NK-92 treated with Interleukin-12 subunit alpha and Interleukin-12 subunit beta, amount 100 ng/mL, for 24 hours (cell line): ENCODE data around the gene KRTAP15-1.

Source experiments
- DNase-seq: peaks from one replicate; lab custom pipeline; 2025; lab: John Stamatoyannopoulos, UW

KRTAP15-1 gene

GRCh38 chr21:30439975-30440374 is at the start of gene KRTAP15-1:
Gene KRTAP15-1 (plus strand): TSS chr21:30440275. CDS start chr21:30440328, 53 bp downstream.
- no peak for DNase-seq

GRCh38 chr21:30391492-30392025 is 48.5 kb upstream of the KRTAP15-1 start:
- no peak for DNase-seq

GRCh38 chr21:30395731-30396130 is 44.3 kb upstream of the KRTAP15-1 start, which contains the start of gene KRTAP13-1:
Gene KRTAP13-1 (plus strand): TSS chr21:30396031. CDS start chr21:30396087, 56 bp downstream.
- DNase-seq = no peak

GRCh38 chr21:30408782-30409494 is 31.1 kb upstream of the KRTAP15-1 start:
- no peak for DNase-seq

- DNase-seq = no peak
These were observed 24.1 kb upstream of the KRTAP15-1 start for GRCh38 chr21:30415993-30416392.

GRCh38 chr21:30425826-30426225 is 14.2 kb upstream of the KRTAP15-1 start, which contains the start of gene KRTAP13-3:
Gene KRTAP13-3 (minus strand): TSS chr21:30425926. CDS start chr21:30425912, 14 bp downstream.
- no peak for DNase-seq

- DNase-seq = no peak
These were observed 13.3 kb upstream of the KRTAP15-1 start for GRCh38 chr21:30426731-30427130.

- no peak for DNase-seq
These were observed 9.9 kb upstream of the KRTAP15-1 start, which contains the start of gene KRTAP13-4 for GRCh38 chr21:30430170-30430655. Gene KRTAP13-4 (plus strand): TSS chr21:30430220. CDS start chr21:30430276, 56 bp downstream.

GRCh38 chr21:30434033-30434631 is 5.9 kb upstream of the KRTAP15-1 start:
- no peak for DNase-seq

- no peak for DNase-seq
These were observed 3.0 kb upstream of the KRTAP15-1 start for GRCh38 chr21:30437010-30437565.

GRCh38 chr21:30443226-30443625 is 3.2 kb downstream of the KRTAP15-1 start:
- no peak for DNase-seq

GRCh38 chr21:30444204-30444603 is 4.1 kb downstream of the KRTAP15-1 start:
- no peak for DNase-seq

- DNase-seq = no peak
These were observed 7.0 kb downstream of the KRTAP15-1 start for GRCh38 chr21:30447056-30447455.

- DNase-seq = no peak
These were observed 8.4 kb downstream of the KRTAP15-1 start for GRCh38 chr21:30448514-30448913.

GRCh38 chr21:30463713-30464112 is 23.6 kb downstream of the KRTAP15-1 start:
- DNase-seq = no peak

- DNase-seq = no peak
These were observed 29.0 kb downstream of the KRTAP15-1 start for GRCh38 chr21:30468900-30469714.

- no peak for DNase-seq
These were observed 37.9 kb downstream of the KRTAP15-1 start for GRCh38 chr21:30478004-30478403.

GRCh38 chr21:30479259-30479658 is 39.2 kb downstream of the KRTAP15-1 start:
- DNase-seq = no peak

GRCh38 chr21:30480145-30480544 is 40.1 kb downstream of the KRTAP15-1 start, which contains the start of gene KRTAP19-1:
Gene KRTAP19-1 (minus strand): TSS chr21:30480367. CDS start chr21:30480317, 50 bp downstream.
- no peak for DNase-seq

- no peak for DNase-seq
These were observed 42.1 kb downstream of the KRTAP15-1 start for GRCh38 chr21:30482130-30482529.

- DNase-seq = no peak
These were observed 46.1 kb downstream of the KRTAP15-1 start for GRCh38 chr21:30486180-30486579.

- no peak for DNase-seq
These were observed 47.3 kb downstream of the KRTAP15-1 start, which contains the start of gene KRTAP19-2 for GRCh38 chr21:30487336-30487735. Gene KRTAP19-2 (minus strand): TSS chr21:30487436. CDS start chr21:30487348, 88 bp downstream.
